Heart left ventricle (tissue), 16 donors: Measurements from ENCODE around the gene TMEM30B. TPM values are rescaled to one million over a fixed set of nuclear protein-coding genes. Genes with fewer than 3 reads are reported as not detected.
A peak's percentile ranks its signal among the peaks of the same experiment; 100 is the strongest.

ENCODE experiments used
- ATAC-seq, 4 donors: fragments of 200-7000 bp; cut with Tn5 transposase; one replicate each; pipeline ENCODE4 v1.9.1; 2020 to 2022; ENCODE audit warnings: moderate library complexity in 4 of 4, mild to moderate bottlenecking in 3 of 4, moderate number of reproducible peaks in 1 of 4
- DNase-seq, 5 donors: peaks; one replicate each; pipeline ENCODE4 v3.0.0-alpha.2; 2020
- H3K27ac ChIP-seq, 12 donors: fragments of 200-600 bp; sonication (generic) in 4 of 12; one replicate each; pipeline versions ENCODE4 v1.5.0 to v1.8.0; 2016 to 2022; ENCODE audit warnings: mild to moderate bottlenecking in 2 of 12
- H3K27me3 ChIP-seq, 9 donors: fragments of 200-600 bp; sonication (generic) in 2 of 9; one replicate each; pipeline versions ENCODE4 v1.5.1 to v1.8.0; 2016 to 2022; ENCODE audit warnings: mild to moderate bottlenecking in 3 of 9
- H3K36me3 ChIP-seq, 9 donors: fragments of 200-600 bp; sonication (generic) in 2 of 9; one replicate each; pipeline versions ENCODE4 v1.5.0 to v1.8.0; 2018 to 2022; ENCODE audit warnings: mild to moderate bottlenecking in 2 of 9
- H3K4me1 ChIP-seq, 12 donors: fragments of 200-600 bp; sonication (generic) in 4 of 12; one replicate each; pipeline versions ENCODE4 v1.5.0 to v1.8.0; 2016 to 2022; ENCODE audit warnings: mild to moderate bottlenecking in 3 of 12
- H3K4me3 ChIP-seq, 12 donors: fragments of 200-600 bp; sonication (generic) in 4 of 12; one replicate each; pipeline versions ENCODE4 v1.5.0 to v1.8.0; 2017 to 2022; ENCODE audit warnings: mild to moderate bottlenecking in 9 of 12, moderate library complexity in 4 of 12
- H3K9me3 ChIP-seq, 12 donors: fragments of 200-600 bp; sonication (generic) in 4 of 12; one replicate each; pipeline versions ENCODE4 v1.5.0 to v1.8.0; 2016 to 2022; ENCODE audit warnings: mild to moderate bottlenecking in 1 of 12
- POLR2A ChIP-seq, 2 donors: fragments of 450-650 bp; IDR thresholded peaks; one replicate each; pipeline ENCODE4 v1.6.1; 2017; ENCODE audit warnings: antibody characterized with exemption in 2 of 2, mild to moderate bottlenecking in 2 of 2, moderate library complexity in 2 of 2
- WGBS, 4 donors: extraction: QIAGEN DNeasy Blood & Tissue Kit in 2 of 4; methylation state at CpG; one replicate each; pipeline versions ENCODE4 v1.1.5 to v1.1.7; 2013 to 2018; 5-methylcytosine and 5-hydroxymethylcytosine counted together
- intact Hi-C, 10 donors: fragments of 100-400 bp; cut with DNase I; formaldehyde crosslinking; loops; one replicate each; pipeline versions ENCODE4 v1.11.1 to v1.14.2; 2022
- polyA plus RNA-seq, 2 donors: library from polyadenylated mRNA; stranded (reverse); fragments of 200-250 nt; gene quantifications; one replicate each; pipeline ENCODE4 v1.2.3, GENCODE V29; 2013
- total RNA-seq, 9 donors: library from RNA; depleted of rRNA in 2 of 9; stranded (reverse); fragments of >200 nt in 2 of 9; fragmentation: NEBNext Ultra II Directional in 3 of 9; extraction: Animal tissue kit (Norgen Biotek cat#: 25700) in 3 of 9; gene quantifications; one replicate each; pipeline versions ENCODE4 v1.1.0 to v1.2.4, GENCODE V29; 2016 to 2023
- TF ChIP-seq, protein P1 (sequence below), 12 donors: fragments of 200-600 bp; sonication (generic) in 4 of 12; IDR thresholded peaks; one replicate each; pipeline versions ENCODE4 v1.5.0 to v1.8.0; 2018 to 2022; ENCODE audit warnings: antibody characterized with exemption in 12 of 12, mild to moderate bottlenecking in 5 of 12
- donor health status: ischemic (EF 13 %, LVEDD 7.1; RV severe dilation, severe dysfunction).
- donor health status: healthy with polysubstance abuse.
- donor health status: DM: no; HTN: yes; CAD: no.
- donor health status: DM: no; HTN: no; CAD: no.
- donor health status: ischemic (EF 25% LVEDD 6.9; RV normal size, moderate dysfunction).
- donor health status: ischemic (EF 25% LVEDD 5.7; RV mildly dilated, moderate dysfunction).
- donor health status: healthy.
- donor health status: DM: yes; HTN: yes; CAD: no.
- donor health status: ischemic (EF 35%, LVEDD 5.7; RV mildly dilated, moderate dysfunction).
- donor health status: nonischemic (EF 11% LVEDD 7.7; RV severe dilation, severe dysfunction).
- donor health status: DM: yes; HTN: yes; CAD: no.
- donor health status: PGD.
- donor health status: ischemic (EF 29% LVEDD 5.4; RV normal size, mild dysfunction).
- donor health status: nonischemic (EF 23%, LVEDD 6.1; RV moderate dilation, normal function).

TMEM30B gene
- total and polyA plus RNA-seq, 11 donors: 0.11 to 2.4 (median 0.38) TPM

DNA sequence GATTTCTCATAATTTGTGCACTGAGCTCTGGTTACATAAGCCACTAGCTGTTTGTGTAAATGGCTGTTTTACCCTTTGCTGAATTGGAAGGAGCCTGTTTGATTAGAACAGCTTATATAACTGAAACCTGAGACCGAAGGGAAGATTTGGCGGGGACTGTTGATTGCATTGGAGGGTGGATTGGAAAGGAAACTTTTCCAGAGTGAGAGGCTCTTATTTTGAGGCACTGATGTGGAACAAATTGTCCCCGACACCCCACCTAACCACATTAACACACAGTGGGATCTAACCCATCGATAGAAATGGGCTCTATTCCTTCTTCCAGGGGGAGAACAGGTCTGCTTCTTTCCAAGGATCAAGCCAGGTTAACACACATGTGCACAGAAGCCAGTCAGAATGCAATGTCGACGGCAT, 51.7 kb downstream of the TMEM30B start:
- Histone ChIP-seq H3K9me3 (no peaks in the 10 kb centered on the region), H3K27ac (peak overlapping the region in 3 of 12 donors; percentile 13 to 22 (median 19)), H3K4me1 (peaks cover 0 to 5% (median 0%) of the 10 kb centered on the region in 12 donors), H3K27me3 (peaks cover 0 to 26% (median 0%) of the 10 kb centered on the region in 9 donors), H3K36me3 (no peaks in the 10 kb centered on the region), H3K4me3 (no peak overlapping the region)
- intact Hi-C loops: no loop called here
- no peak for TF ChIP-seq POLR2A (IDR thresholded peaks at IDR 0.05)
- TF ChIP-seq, protein P1, sequence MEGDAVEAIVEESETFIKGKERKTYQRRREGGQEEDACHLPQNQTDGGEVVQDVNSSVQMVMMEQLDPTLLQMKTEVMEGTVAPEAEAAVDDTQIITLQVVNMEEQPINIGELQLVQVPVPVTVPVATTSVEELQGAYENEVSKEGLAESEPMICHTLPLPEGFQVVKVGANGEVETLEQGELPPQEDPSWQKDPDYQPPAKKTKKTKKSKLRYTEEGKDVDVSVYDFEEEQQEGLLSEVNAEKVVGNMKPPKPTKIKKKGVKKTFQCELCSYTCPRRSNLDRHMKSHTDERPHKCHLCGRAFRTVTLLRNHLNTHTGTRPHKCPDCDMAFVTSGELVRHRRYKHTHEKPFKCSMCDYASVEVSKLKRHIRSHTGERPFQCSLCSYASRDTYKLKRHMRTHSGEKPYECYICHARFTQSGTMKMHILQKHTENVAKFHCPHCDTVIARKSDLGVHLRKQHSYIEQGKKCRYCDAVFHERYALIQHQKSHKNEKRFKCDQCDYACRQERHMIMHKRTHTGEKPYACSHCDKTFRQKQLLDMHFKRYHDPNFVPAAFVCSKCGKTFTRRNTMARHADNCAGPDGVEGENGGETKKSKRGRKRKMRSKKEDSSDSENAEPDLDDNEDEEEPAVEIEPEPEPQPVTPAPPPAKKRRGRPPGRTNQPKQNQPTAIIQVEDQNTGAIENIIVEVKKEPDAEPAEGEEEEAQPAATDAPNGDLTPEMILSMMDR (IDR thresholded peaks at IDR 0.05): no peak
- 68 to 78% (median 75%) methylated on average over 6 of the region's 6 CpGs for WGBS, 4 donors
- ATAC-seq (no peak), DNase-seq (no peak)

DNA sequence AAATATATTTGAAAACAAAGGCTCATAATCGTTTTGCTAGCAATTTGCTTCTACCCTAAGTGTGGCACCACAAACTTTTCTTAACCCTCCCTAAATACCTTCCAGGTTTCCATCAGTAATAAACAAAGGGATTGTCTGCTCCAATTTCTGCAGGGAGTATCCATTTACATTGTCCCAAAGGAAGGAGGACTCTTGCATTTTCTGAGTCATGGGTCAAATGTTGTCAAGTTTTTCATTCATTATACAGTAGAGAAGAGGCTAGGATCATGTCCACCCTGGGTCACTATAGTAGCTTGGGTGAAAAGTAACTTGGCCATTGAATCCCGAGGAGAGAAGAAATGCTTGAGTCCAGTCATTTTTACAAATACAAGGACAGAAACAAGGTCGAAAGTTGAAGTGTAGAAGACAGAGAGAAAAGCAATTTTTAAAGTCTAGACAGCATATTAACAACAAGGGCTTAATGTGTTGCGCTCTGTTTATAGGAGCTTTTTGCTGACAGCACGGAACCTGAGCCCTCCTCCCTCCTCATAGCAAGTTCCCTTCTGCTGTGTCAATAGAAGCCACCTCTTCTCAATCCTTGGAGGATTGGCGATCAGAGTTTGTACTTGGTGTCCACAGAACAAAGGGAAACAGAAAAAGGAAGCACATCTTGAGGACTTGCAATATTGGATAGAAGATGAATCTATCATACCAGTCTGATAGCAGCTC, 53.1 kb downstream of the TMEM30B start:
- ATAC-seq (no peak), DNase-seq (no peak)
- WGBS, 4 donors: 77 to 82% (median 80%) methylated on average over 6 of the region's 6 CpGs
- Histone ChIP-seq H3K36me3 (no peaks in the 10 kb centered on the region), H3K9me3 (no peaks in the 10 kb centered on the region), H3K27me3 (peaks cover 0 to 28% (median 0%) of the 10 kb centered on the region in 9 donors), H3K27ac (no peak overlapping the region), H3K4me3 (no peak overlapping the region), H3K4me1 (peaks cover 0 to 16% (median 0%) of the 10 kb centered on the region in 12 donors)
- intact Hi-C loops: no loop called here
- TF ChIP-seq, protein P1 (IDR thresholded peaks at IDR 0.05): no peak
- no peak for TF ChIP-seq POLR2A (IDR thresholded peaks at IDR 0.05)

Other genes starting within 250 kb of the TMEM30B start
- 10 to 100 TPM; 13.2 to 42.1 (median 21.7) TPM for gene PRKCH, start 40.2 kb upstream of the TMEM30B start, total RNA-seq
- 10 to 100 TPM in 1 of 2 donors, 1 to 10 TPM in 1; 6.1 to 49.2 TPM for gene PRKCH, start 40.2 kb upstream of the TMEM30B start, polyA plus RNA-seq